HUES48 (cell line): ENCODE data around the gene DGKB.

ENCODE experiments used
- H3K27ac ChIP-seq: one replicate; pipeline ENCODE4 v1.7.0; 2013; ENCODE audit warnings: low read depth, low read length, inconsistent platforms
- H3K27me3 ChIP-seq: 2 replicates; pipeline ENCODE4 v1.6.1; 2013; ENCODE audit warnings: mild to moderate bottlenecking, low read length; ENCODE audit not compliant: control insufficient read depth, insufficient read depth
- H3K36me3 ChIP-seq: 2 replicates; pipeline ENCODE4 v1.6.1; 2013; ENCODE audit warnings: low read length; ENCODE audit not compliant: control insufficient read depth, insufficient read depth
- H3K4me1 ChIP-seq: 2 replicates; pipeline ENCODE4 v1.6.1; 2013; ENCODE audit warnings: mild to moderate bottlenecking, low read length; ENCODE audit not compliant: control insufficient read depth, insufficient read depth
- H3K4me3 ChIP-seq: 2 replicates; pipeline ENCODE4 v1.5.1; 2013; ENCODE audit warnings: mild to moderate bottlenecking, low read depth, low read length
- H3K9ac ChIP-seq: 2 replicates; pipeline ENCODE4 v1.6.1; 2013; ENCODE audit warnings: mild to moderate bottlenecking, low read depth, low read length, moderate library complexity
- H3K9me3 ChIP-seq: 2 replicates; pipeline ENCODE4 v1.6.1; 2013; ENCODE audit warnings: low read length; ENCODE audit not compliant: control insufficient read depth, insufficient read depth

The DGKB gene

GRCh38 chr7:14398526-14398925 is 504.0 kb downstream of the DGKB start:
- Histone ChIP-seq H3K9ac (no peak overlapping the region), H3K27ac (no peak overlapping the region), H3K9me3 (no peaks in the 10 kb centered on the region), H3K4me1 (0 out of 2 replicates have a peak, but pooled peaks cover 5% of the 10 kb centered on the region), H3K4me3 (no peak overlapping the region), H3K36me3 (no peaks in the 10 kb centered on the region), H3K27me3 (no peaks in the 10 kb centered on the region)

GRCh38 chr7:14395860-14396259 is 506.7 kb downstream of the DGKB start:
- Histone ChIP-seq H3K4me1 (no peaks in the 10 kb centered on the region), H3K27ac (no peak overlapping the region), H3K4me3 (no peak overlapping the region), H3K9ac (no peak overlapping the region), H3K36me3 (no peaks in the 10 kb centered on the region), H3K27me3 (no peaks in the 10 kb centered on the region), H3K9me3 (no peaks in the 10 kb centered on the region)

GRCh38 chr7:14394786-14395185 is 507.8 kb downstream of the DGKB start:
- Histone ChIP-seq H3K4me1 (no peaks in the 10 kb centered on the region; the same call in 1 of the 2 replicates), H3K4me3 (no peak overlapping the region), H3K27ac (no peak overlapping the region), H3K9ac (no peak overlapping the region), H3K9me3 (no peaks in the 10 kb centered on the region), H3K36me3 (no peaks in the 10 kb centered on the region), H3K27me3 (no peaks in the 10 kb centered on the region)

- Histone ChIP-seq H3K9me3 (no peaks in the 10 kb centered on the region), H3K4me3 (no peak overlapping the region), H3K36me3 (no peaks in the 10 kb centered on the region), H3K27me3 (no peaks in the 10 kb centered on the region), H3K27ac (no peak overlapping the region), H3K9ac (no peak overlapping the region), H3K4me1 (peaks cover 9% of the 10 kb centered on the region; the same call in 1 of the 2 replicates)
Observed at GRCh38 chr7:14389595-14389994, 513.0 kb downstream of the DGKB start.

GRCh38 chr7:14389181-14389591 is 513.4 kb downstream of the DGKB start:
- H3K4me3 ChIP-seq, result no peak overlapping the region
- no peak overlapping the region for H3K27ac ChIP-seq
- H3K4me1 ChIP-seq, result peaks cover 9% of the 10 kb centered on the region; the same call in 1 of the 2 replicates
- no peaks in the 10 kb centered on the region for H3K9me3 ChIP-seq
- no peak overlapping the region for H3K9ac ChIP-seq
- H3K27me3 ChIP-seq, result no peaks in the 10 kb centered on the region
- H3K36me3 ChIP-seq, result no peaks in the 10 kb centered on the region

- H3K4me3 ChIP-seq, result no peak overlapping the region
- no peak overlapping the region for H3K27ac ChIP-seq
- H3K9ac ChIP-seq, result no peak overlapping the region
- no peaks in the 10 kb centered on the region for H3K27me3 ChIP-seq
- H3K9me3 ChIP-seq, result no peaks in the 10 kb centered on the region
- no peaks in the 10 kb centered on the region for H3K36me3 ChIP-seq
- peaks cover 9% of the 10 kb centered on the region; the same call in 1 of the 2 replicates for H3K4me1 ChIP-seq
Observed at GRCh38 chr7:14385074-14385473, 517.5 kb downstream of the DGKB start.

GRCh38 chr7:14381936-14382335 is 520.6 kb downstream of the DGKB start:
- Histone ChIP-seq H3K4me1 (no peaks in the 10 kb centered on the region), H3K4me3 (no peak overlapping the region), H3K27ac (no peak overlapping the region), H3K9me3 (no peaks in the 10 kb centered on the region), H3K36me3 (no peaks in the 10 kb centered on the region), H3K27me3 (no peaks in the 10 kb centered on the region), H3K9ac (no peak overlapping the region)

- Histone ChIP-seq H3K9ac (no peak overlapping the region), H3K36me3 (no peaks in the 10 kb centered on the region), H3K4me1 (no peaks in the 10 kb centered on the region), H3K27ac (no peak overlapping the region), H3K4me3 (no peak overlapping the region), H3K9me3 (no peaks in the 10 kb centered on the region), H3K27me3 (no peaks in the 10 kb centered on the region)
Observed at GRCh38 chr7:14381306-14381705, 521.2 kb downstream of the DGKB start.

GRCh38 chr7:14380881-14381280 is 521.7 kb downstream of the DGKB start:
- peaks cover under 1% of the 10 kb centered on the region; the same call in 1 of the 2 replicates for H3K4me1 ChIP-seq
- no peak overlapping the region for H3K9ac ChIP-seq
- no peaks in the 10 kb centered on the region for H3K9me3 ChIP-seq
- H3K4me3 ChIP-seq, result no peak overlapping the region
- H3K36me3 ChIP-seq, result no peaks in the 10 kb centered on the region
- H3K27me3 ChIP-seq, result no peaks in the 10 kb centered on the region
- no peak overlapping the region for H3K27ac ChIP-seq

- Histone ChIP-seq H3K27ac (no peak overlapping the region), H3K4me1 (peaks cover 16% of the 10 kb centered on the region), H3K36me3 (no peaks in the 10 kb centered on the region), H3K27me3 (no peaks in the 10 kb centered on the region), H3K9ac (no peak overlapping the region), H3K4me3 (no peak overlapping the region), H3K9me3 (no peaks in the 10 kb centered on the region)
Observed at GRCh38 chr7:14377646-14378266, 524.8 kb downstream of the DGKB start.

- Histone ChIP-seq H3K36me3 (no peaks in the 10 kb centered on the region), H3K9me3 (no peaks in the 10 kb centered on the region), H3K27ac (no peak overlapping the region), H3K4me1 (peaks cover 16% of the 10 kb centered on the region), H3K27me3 (no peaks in the 10 kb centered on the region), H3K9ac (no peak overlapping the region), H3K4me3 (no peak overlapping the region)
Observed at GRCh38 chr7:14376711-14377110, 525.8 kb downstream of the DGKB start.
